Stimulated activated CD4-positive, alpha-beta T cell treated with anti-CD3 and anti-CD28 coated beads, TNF-alpha, amount 100 ng/mL, for 48 hours (primary cell): ENCODE data around the gene NEK11.

Experiments used
- DNase-seq, 3 donors: peaks; one replicate each; pipeline ENCODE4 v3.0.0-alpha.2; 2020; ENCODE audit warnings: low read depth in 3 of 3

The NEK11 gene

GRCh38 chr3:131026321-131027151, at the start of gene NEK11, which contains the start of gene ASTE1:
Gene NEK11, plus strand, starts transcription at chr3:131026877. Its CDS starts 2,832 bp downstream, at chr3:131029709.
Gene ASTE1, minus strand, starts transcription at chr3:131026825. Its CDS starts 1,519 bp downstream, at chr3:131025306.
- DNase-seq = peak; percentile 83 to 88 (median 84)

- no peak for DNase-seq
These were observed 47.6 kb upstream of the NEK11 start for GRCh38 chr3:130979117-130979516.

GRCh38 chr3:130981469-130981868, 45.2 kb upstream of the NEK11 start:
- no peak for DNase-seq

- no peak for DNase-seq
These were observed 36.4 kb upstream of the NEK11 start for GRCh38 chr3:130990282-130990681.

- DNase-seq = no peak
These were observed 35.6 kb upstream of the NEK11 start for GRCh38 chr3:130991126-130991525.

- DNase-seq = no peak
These were observed 34.3 kb upstream of the NEK11 start for GRCh38 chr3:130992344-130992743.

GRCh38 chr3:130997289-130997688, 29.4 kb upstream of the NEK11 start:
- DNase-seq = no peak

- no peak for DNase-seq
These were observed 25.6 kb upstream of the NEK11 start for GRCh38 chr3:131001071-131001470.

- no peak for DNase-seq
These were observed 22.1 kb upstream of the NEK11 start for GRCh38 chr3:131004603-131005002.

- no peak for DNase-seq
These were observed 19.4 kb upstream of the NEK11 start for GRCh38 chr3:131007256-131007655.

- DNase-seq = no peak
These were observed 18.9 kb upstream of the NEK11 start for GRCh38 chr3:131007782-131008181.

GRCh38 chr3:131008326-131008725, 18.4 kb upstream of the NEK11 start:
- DNase-seq = no peak

GRCh38 chr3:131009698-131010097, 17.0 kb upstream of the NEK11 start:
- DNase-seq = no peak

GRCh38 chr3:131018970-131019369, 7.7 kb upstream of the NEK11 start:
- no peak for DNase-seq

GRCh38 chr3:131020122-131020693, 6.5 kb upstream of the NEK11 start:
- DNase-seq = no peak

- DNase-seq = no peak
These were observed 1.1 kb upstream of the NEK11 start for GRCh38 chr3:131025539-131025938.

- no peak for DNase-seq
These were observed 2.2 kb downstream of the NEK11 start for GRCh38 chr3:131028844-131029243.

GRCh38 chr3:131031660-131032059, 5.0 kb downstream of the NEK11 start:
- no peak for DNase-seq

- DNase-seq = no peak
These were observed 6.9 kb downstream of the NEK11 start for GRCh38 chr3:131033480-131034080.

- no peak for DNase-seq
These were observed 9.6 kb downstream of the NEK11 start for GRCh38 chr3:131036200-131036816.

GRCh38 chr3:131036986-131037385, 10.3 kb downstream of the NEK11 start:
- no peak for DNase-seq

GRCh38 chr3:131038326-131038725, 11.6 kb downstream of the NEK11 start:
- DNase-seq = no peak
